ENCODE results near the gene FXR1. TPM values are rescaled to one million over a fixed set of nuclear protein-coding genes. Genes with fewer than 3 reads are reported as not detected.

The FXR1 gene
- total RNA-seq, 1 experiment from 2014 or later = 245 TPM

DNA sequence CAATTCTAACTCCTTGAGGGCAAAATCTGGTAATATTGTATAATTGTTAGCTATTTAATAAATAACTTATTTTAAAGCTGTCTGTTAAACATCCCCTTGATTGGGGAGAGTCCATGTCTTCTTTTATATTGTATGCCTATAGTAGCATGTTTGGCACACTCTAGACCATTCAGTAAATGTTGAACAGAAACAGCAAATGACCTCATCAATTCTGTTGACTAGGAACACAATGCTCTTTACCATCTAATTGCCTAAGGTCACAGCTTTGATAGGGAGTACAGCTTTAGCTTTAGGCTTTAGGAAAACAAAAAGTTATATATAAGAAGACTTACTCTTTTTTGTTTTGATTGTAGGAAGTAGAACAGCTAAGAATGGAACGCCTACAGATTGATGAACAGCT lies 50.1 kb downstream of the FXR1 start (continued):
- TF ChIP-seq IRF2 (CRISPR knock-in tag; IDR thresholded peaks at IDR 0.05; ENCODE audit: borderline replicate concordance, low read depth) (no peak), FOXP1 (CRISPR knock-in tag; IDR thresholded peaks at IDR 0.05; ENCODE audit: borderline replicate concordance) (no peak), CREB1 (CRISPR knock-in tag; IDR thresholded peaks at IDR 0.05) (no peak)
- TF ChIP-seq, protein P1, sequence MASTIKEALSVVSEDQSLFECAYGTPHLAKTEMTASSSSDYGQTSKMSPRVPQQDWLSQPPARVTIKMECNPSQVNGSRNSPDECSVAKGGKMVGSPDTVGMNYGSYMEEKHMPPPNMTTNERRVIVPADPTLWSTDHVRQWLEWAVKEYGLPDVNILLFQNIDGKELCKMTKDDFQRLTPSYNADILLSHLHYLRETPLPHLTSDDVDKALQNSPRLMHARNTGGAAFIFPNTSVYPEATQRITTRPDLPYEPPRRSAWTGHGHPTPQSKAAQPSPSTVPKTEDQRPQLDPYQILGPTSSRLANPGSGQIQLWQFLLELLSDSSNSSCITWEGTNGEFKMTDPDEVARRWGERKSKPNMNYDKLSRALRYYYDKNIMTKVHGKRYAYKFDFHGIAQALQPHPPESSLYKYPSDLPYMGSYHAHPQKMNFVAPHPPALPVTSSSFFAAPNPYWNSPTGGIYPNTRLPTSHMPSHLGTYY (CRISPR knock-in tag; IDR thresholded peaks at IDR 0.05) = no peak

GRCh38 chr3:180970931-180971330 lies 58.5 kb downstream of the FXR1 start:
- H3K27ac Mint-ChIP-seq = no peak overlapping the region
- ChIA-PET CTCF (no interaction called here), POLR2A (no interaction called here)
- DNase-seq (ENCODE audit: low spot score) = no peak
- no peak overlapping the region for H3K4me3 Mint-ChIP-seq
- no peak for ATAC-seq
- no peaks in the 10 kb centered on the region for H3K27me3 Mint-ChIP-seq (ENCODE audit: low read depth)
- no peaks in the 10 kb centered on the region for H3K4me1 Mint-ChIP-seq
- TF ChIP-seq MYBL2 (CRISPR knock-in tag; IDR thresholded peaks at IDR 0.05) (no peak), TEAD1 (CRISPR knock-in tag; IDR thresholded peaks at IDR 0.05) (no peak), NR3C1 (CRISPR knock-in tag; conservative IDR thresholded peaks at IDR 0.05; ENCODE audit: low read depth) (no peak), SP1 (CRISPR knock-in tag; conservative IDR thresholded peaks at IDR 0.05) (no peak), CREM (CRISPR knock-in tag; IDR thresholded peaks at IDR 0.05) (no peak), ESRRA (CRISPR knock-in tag; IDR thresholded peaks at IDR 0.05; ENCODE audit: borderline replicate concordance) (no peak), TEAD4 (CRISPR knock-in tag; IDR thresholded peaks at IDR 0.05) (no peak), MAX (CRISPR knock-in tag; IDR thresholded peaks at IDR 0.05) (no peak), ZNF671 (CRISPR knock-in tag; IDR thresholded peaks at IDR 0.05) (no peak), ZNF425 (CRISPR knock-in tag; conservative IDR thresholded peaks at IDR 0.05) (no peak), ATF1 (CRISPR knock-in tag; IDR thresholded peaks at IDR 0.05) (no peak), SOX15 (CRISPR knock-in tag; IDR thresholded peaks at IDR 0.05) (no peak), TCF7 (CRISPR knock-in tag; IDR thresholded peaks at IDR 0.05; ENCODE audit: low read depth) (no peak), FOXJ3 (CRISPR knock-in tag; IDR thresholded peaks at IDR 0.05; ENCODE audit: borderline replicate concordance) (no peak), ZMAT4 (CRISPR knock-in tag; IDR thresholded peaks at IDR 0.05) (no peak)
- no peaks in the 10 kb centered on the region for H3K9me3 Mint-ChIP-seq
- H3K36me3 Mint-ChIP-seq = peaks cover 63% of the 10 kb centered on the region

GRCh38 chr3:180973543-180973942 lies 61.1 kb downstream of the FXR1 start:
- CTCF ChIA-PET = no interaction called here
- Mint-ChIP-seq H3K27me3 (ENCODE audit: low read depth) (no peaks in the 10 kb centered on the region), H3K27ac (no peak overlapping the region), H3K9me3 (no peaks in the 10 kb centered on the region), H3K4me1 (no peaks in the 10 kb centered on the region), H3K36me3 (peaks cover 53% of the 10 kb centered on the region), H3K4me3 (no peak overlapping the region)
- ATAC-seq = no peak
- DNase-seq (ENCODE audit: low spot score) = no peak
- no peak for TF ChIP-seq NR2C2 (CRISPR knock-in tag; IDR thresholded peaks at IDR 0.05)
- TF ChIP-seq, protein P2, sequence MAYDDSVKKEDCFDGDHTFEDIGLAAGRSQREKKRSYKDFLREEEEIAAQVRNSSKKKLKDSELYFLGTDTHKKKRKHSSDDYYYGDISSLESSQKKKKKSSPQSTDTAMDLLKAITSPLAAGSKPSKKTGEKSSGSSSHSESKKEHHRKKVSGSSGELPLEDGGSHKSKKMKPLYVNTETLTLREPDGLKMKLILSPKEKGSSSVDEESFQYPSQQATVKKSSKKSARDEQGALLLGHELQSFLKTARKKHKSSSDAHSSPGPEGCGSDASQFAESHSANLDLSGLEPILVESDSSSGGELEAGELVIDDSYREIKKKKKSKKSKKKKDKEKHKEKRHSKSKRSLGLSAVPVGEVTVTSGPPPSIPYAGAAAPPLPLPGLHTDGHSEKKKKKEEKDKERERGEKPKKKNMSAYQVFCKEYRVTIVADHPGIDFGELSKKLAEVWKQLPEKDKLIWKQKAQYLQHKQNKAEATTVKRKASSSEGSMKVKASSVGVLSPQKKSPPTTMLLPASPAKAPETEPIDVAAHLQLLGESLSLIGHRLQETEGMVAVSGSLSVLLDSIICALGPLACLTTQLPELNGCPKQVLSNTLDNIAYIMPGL (CRISPR knock-in tag; IDR thresholded peaks at IDR 0.05) = no peak
- no peak for TF ChIP-seq ZMAT4 (CRISPR knock-in tag; IDR thresholded peaks at IDR 0.05)
- TF ChIP-seq, protein P3, sequence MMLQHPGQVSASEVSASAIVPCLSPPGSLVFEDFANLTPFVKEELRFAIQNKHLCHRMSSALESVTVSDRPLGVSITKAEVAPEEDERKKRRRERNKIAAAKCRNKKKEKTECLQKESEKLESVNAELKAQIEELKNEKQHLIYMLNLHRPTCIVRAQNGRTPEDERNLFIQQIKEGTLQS (CRISPR knock-in tag; conservative IDR thresholded peaks at IDR 0.05) = no peak
- TF ChIP-seq MAX (CRISPR knock-in tag; IDR thresholded peaks at IDR 0.05) = no peak
- POLR2A ChIA-PET = interaction anchor here (0.7 kb wide), 1 partner anchor 8 kb away, joined by 3 read pairs; no protein-coding TSS in a partner anchor
